Measurements from ENCODE around the gene ARMC7. TPM values are rescaled to one million over a fixed set of nuclear protein-coding genes. Genes with fewer than 3 reads are reported as not detected.
"Not testable (repeated sequence)": the region's sequence is repeated elsewhere in the genome, so short reads cannot be mapped to it uniquely, and the experiment has no call there.

The ARMC7 gene
- total RNA-seq, 1 donor from 2014 or later, result 7.9 TPM

DNA sequence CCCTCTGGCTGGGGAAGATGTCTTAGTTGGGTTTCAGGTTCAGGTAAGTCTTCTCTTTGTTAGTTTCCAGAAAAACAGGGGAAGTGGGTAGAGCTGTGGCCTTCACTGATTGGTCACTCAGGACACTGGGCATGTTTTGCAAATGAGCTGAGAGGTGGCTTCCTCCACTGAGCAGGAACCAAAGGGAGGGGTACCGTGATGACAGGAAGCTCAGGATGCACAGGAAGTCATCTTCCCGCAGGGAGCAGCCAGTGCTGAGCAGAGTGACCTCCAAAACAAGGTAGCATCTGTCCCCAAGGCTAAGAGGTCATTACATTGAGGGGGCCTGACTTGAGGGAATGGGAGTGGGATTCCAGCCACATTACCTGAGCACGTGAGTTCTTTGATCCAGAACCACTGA, 16.2 kb downstream of the ARMC7 start:
- no peaks in the 10 kb centered on the region for H3K36me3 ChIP-seq (ENCODE audit: control insufficient read depth, insufficient read depth, low read length)
- DNase-seq (ENCODE audit: low read depth), result no peak
- TF ChIP-seq, protein P1, sequence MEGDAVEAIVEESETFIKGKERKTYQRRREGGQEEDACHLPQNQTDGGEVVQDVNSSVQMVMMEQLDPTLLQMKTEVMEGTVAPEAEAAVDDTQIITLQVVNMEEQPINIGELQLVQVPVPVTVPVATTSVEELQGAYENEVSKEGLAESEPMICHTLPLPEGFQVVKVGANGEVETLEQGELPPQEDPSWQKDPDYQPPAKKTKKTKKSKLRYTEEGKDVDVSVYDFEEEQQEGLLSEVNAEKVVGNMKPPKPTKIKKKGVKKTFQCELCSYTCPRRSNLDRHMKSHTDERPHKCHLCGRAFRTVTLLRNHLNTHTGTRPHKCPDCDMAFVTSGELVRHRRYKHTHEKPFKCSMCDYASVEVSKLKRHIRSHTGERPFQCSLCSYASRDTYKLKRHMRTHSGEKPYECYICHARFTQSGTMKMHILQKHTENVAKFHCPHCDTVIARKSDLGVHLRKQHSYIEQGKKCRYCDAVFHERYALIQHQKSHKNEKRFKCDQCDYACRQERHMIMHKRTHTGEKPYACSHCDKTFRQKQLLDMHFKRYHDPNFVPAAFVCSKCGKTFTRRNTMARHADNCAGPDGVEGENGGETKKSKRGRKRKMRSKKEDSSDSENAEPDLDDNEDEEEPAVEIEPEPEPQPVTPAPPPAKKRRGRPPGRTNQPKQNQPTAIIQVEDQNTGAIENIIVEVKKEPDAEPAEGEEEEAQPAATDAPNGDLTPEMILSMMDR (IDR thresholded peaks at IDR 0.05; ENCODE audit: insufficient read depth, low read length, poor library complexity, severe bottlenecking), result no peak
- H3K4me3 ChIP-seq (ENCODE audit: low read depth, low read length), result no peak overlapping the region
- H3K27me3 ChIP-seq (ENCODE audit: control insufficient read depth, insufficient read depth, low read length), result no peaks in the 10 kb centered on the region

DNA sequence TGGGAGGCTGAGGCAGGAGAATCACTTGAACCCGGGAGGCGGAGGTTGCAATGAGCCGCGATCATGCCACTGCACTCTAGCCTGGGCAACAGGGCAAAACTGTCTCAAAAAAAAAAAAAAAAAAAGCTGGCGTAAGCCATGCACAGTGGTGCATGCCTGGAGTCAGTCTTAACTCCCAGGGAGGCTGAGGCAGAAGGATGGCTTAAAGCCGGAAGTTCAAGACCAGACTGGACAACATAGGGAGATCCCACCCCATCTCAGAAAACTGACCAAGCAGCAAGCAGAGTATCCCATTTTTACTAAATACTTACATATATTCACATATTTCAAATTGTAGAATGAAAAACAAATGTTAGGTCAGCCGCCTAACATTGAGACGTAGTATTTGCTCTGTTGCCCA, 17.2 kb downstream of the ARMC7 start:
- TF ChIP-seq, protein P1 (IDR thresholded peaks at IDR 0.05; ENCODE audit: insufficient read depth, low read length, poor library complexity, severe bottlenecking), result no peak

DNA sequence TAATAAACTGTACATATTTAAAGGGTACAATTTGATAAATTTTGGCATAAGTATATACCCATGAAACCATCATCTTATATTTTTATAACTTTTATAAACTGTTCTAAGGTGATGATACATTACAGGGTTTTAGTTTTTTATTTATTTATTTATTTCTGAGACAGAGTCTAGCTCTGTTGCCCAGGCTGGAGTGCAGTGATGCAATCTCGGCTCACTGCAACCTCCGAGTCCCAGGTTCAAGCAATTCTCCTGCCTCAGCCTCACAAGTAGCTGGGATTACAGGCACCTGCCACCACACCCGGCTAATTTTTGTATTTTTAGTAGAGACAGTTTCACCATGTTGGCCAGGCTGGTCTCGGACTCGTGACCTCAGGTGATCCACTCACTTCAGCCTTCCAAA, 18.2 kb downstream of the ARMC7 start:
- H3K36me3 ChIP-seq (ENCODE audit: control insufficient read depth, insufficient read depth, low read length); H3K4me3 ChIP-seq (ENCODE audit: low read depth, low read length); DNase-seq (ENCODE audit: low read depth); H3K27me3 ChIP-seq (ENCODE audit: control insufficient read depth, insufficient read depth, low read length): not testable (repeated sequence)

More for the DNA sequence above, 17.2 kb downstream of the ARMC7 start:
- Histone ChIP-seq H3K4me3 (ENCODE audit: low read depth, low read length) (no peak overlapping the region), H3K27me3 (ENCODE audit: control insufficient read depth, insufficient read depth, low read length) (no peaks in the 10 kb centered on the region), H3K36me3 (ENCODE audit: control insufficient read depth, insufficient read depth, low read length) (no peaks in the 10 kb centered on the region)
- no peak for DNase-seq (ENCODE audit: low read depth)

DNA sequence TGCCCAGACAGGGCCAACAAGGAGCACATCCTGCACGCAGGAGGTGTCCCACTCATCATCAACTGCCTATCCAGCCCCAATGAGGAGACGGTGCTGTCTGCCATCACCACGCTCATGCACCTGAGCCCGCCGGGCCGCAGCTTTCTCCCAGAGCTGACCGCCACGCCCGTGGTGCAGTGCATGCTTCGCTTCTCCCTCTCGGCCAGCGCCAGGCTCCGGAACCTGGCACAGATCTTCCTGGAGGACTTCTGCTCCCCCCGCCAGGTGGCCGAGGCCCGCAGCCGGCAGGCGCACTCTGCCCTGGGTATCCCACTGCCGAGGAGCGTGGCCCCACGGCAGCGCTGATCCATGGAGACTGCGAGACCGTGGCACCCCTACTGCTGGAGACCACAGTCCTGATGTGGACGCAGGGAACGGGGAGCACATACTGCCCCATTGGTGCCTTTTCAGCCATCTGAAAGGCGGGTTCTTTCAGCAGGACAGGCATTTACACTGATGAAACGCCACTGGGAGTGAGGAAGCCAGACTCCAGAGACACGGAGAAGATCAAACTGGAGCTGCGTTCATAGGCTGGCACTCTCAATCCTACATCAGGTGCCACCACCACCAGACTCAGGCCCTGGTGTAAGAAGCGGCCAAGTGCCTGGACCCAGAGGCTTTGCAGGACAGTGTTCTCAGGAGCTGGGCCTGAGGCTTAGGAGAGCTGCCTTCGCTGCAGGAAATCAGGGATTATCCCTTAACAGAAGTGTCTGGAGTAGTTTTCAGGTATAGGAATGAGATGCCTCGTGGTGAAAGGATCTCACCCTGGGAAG, 19.1 kb downstream of the ARMC7 start:
- Histone ChIP-seq H3K27me3 (ENCODE audit: control insufficient read depth, insufficient read depth, low read length) (no peaks in the 10 kb centered on the region), H3K36me3 (ENCODE audit: control insufficient read depth, insufficient read depth, low read length) (no peaks in the 10 kb centered on the region), H3K4me3 (ENCODE audit: low read depth, low read length) (no peak overlapping the region)
- TF ChIP-seq, protein P1 (IDR thresholded peaks at IDR 0.05; ENCODE audit: insufficient read depth, low read length, poor library complexity, severe bottlenecking), result no peak
- no peak for DNase-seq (ENCODE audit: low read depth)

DNA sequence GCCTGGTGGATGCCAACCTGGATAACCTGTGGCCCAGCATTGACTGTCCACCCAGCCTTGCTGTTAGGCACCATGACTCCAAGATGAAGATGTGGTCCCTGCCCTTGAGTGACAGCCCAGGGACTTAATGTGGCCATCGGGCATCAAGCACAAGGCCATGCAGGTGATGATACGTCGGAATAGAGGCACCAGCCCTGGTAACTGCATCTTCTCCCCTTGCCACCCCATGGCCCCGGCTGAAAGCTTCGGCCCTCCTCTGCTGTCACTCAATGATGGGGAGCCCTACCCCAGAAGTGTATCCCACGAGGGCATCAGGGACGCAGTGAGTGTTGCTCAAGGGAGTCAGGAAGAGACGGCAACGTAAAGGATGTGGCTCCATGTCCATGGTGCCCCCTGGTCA, 19.8 kb downstream of the ARMC7 start:
- no peaks in the 10 kb centered on the region for H3K36me3 ChIP-seq (ENCODE audit: control insufficient read depth, insufficient read depth, low read length)
- no peaks in the 10 kb centered on the region for H3K27me3 ChIP-seq (ENCODE audit: control insufficient read depth, insufficient read depth, low read length)
- no peak for DNase-seq (ENCODE audit: low read depth)
- H3K4me3 ChIP-seq (ENCODE audit: low read depth, low read length), result no peak overlapping the region
- TF ChIP-seq, protein P1 (IDR thresholded peaks at IDR 0.05; ENCODE audit: insufficient read depth, low read length, poor library complexity, severe bottlenecking), result no peak

DNA sequence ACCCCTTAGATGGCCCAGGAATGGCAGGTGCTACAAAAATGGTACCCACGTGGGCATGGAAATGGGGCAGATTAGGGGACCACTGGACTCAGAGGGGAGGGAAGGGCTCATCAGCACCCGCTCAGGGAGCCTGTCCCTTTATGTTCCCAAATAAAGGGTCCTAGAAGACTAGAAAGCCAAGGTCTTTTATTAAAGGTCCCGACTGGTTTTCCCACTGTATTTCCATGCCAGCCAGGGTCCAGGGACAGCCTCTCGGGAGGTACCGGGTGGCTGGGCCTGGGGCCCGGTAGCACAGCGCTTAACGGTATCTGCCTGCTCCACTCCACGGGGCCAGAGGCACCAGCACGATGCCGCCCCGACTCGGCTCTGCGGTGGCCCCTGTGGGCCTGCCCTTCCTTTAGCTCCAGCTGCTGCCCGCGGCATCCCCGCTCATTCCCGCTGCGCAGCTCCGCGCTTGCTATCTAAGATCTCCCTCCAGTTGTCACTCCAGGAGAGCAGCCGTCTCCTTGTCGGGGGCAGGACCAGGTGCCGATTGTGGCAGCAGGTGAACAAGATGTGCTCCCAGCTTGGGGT, 20.4 kb downstream of the ARMC7 start:
- H3K4me3 ChIP-seq (ENCODE audit: low read depth, low read length), result peak overlapping the region; percentile 82
- no peaks in the 10 kb centered on the region for H3K36me3 ChIP-seq (ENCODE audit: control insufficient read depth, insufficient read depth, low read length)
- DNase-seq (ENCODE audit: low read depth), result no peak
- H3K27me3 ChIP-seq (ENCODE audit: control insufficient read depth, insufficient read depth, low read length), result no peaks in the 10 kb centered on the region
- TF ChIP-seq, protein P1 (IDR thresholded peaks at IDR 0.05; ENCODE audit: insufficient read depth, low read length, poor library complexity, severe bottlenecking), result no peak
